ENCODE data around the gene MAP7D2. TPM values are rescaled to one million over a fixed set of nuclear protein-coding genes. Genes with fewer than 3 reads are reported as not detected.

The MAP7D2 gene
- total and polyA plus RNA-seq, 9 donors, result 0.27 to 0.89 (median 0.44) TPM

- Histone ChIP-seq H3K4me1 (ENCODE audit: control insufficient read depth, insufficient read depth, low read length) (no peaks in the 10 kb centered on the region), H3K27ac (ENCODE audit: low read length) (peak overlapping the region; percentile 42), H3K9me3 (replicated peaks; ENCODE audit: control insufficient read depth, low read depth, low read length) (no peaks in the 10 kb centered on the region), H3K27me3 (ENCODE audit: control insufficient read depth, insufficient read depth, low read length) (peaks cover 14% of the 10 kb centered on the region), H3K36me3 (ENCODE audit: control insufficient read depth, insufficient read depth, low read length) (no peaks in the 10 kb centered on the region), H3K4me3 (ENCODE audit: low read length) (no peak overlapping the region)
- DNase-seq, result peak; percentile 44
- 68% methylated on average over 2 of the region's 6 CpGs for WGBS (ENCODE audit: insufficient coverage)
These were observed 159.8 kb downstream of the MAP7D2 start for GRCh38 chrX:19956923-19957322.

Other genes with a start within 250 kb of the MAP7D2 start
- 10.9 TPM for gene SH3KBP1, start 229.3 kb downstream of the MAP7D2 start, total RNA-seq
- gene SH3KBP1, start 229.3 kb downstream of the MAP7D2 start, polyA plus RNA-seq (ENCODE audit: insufficient read depth in 1 of 8, insufficient read length in 8 of 8, low replicate concordance in 1 of 8), result 10 to 100 TPM; 14.7 to 30.0 (median 22.6) TPM
- gene BCLAF3, start 125.8 kb downstream of the MAP7D2 start, total RNA-seq, result 6.7 TPM
- 10 to 100 TPM in 1 of 8 donors, 1 to 10 TPM in 7; 4.4 to 11.1 (median 6.4) TPM for gene BCLAF3, start 125.8 kb downstream of the MAP7D2 start, polyA plus RNA-seq (ENCODE audit: insufficient read depth in 1 of 8, insufficient read length in 8 of 8, low replicate concordance in 1 of 8)
- gene EIF1AX, start 24.9 kb upstream of the MAP7D2 start, total RNA-seq, result 40.7 TPM
- gene EIF1AX, start 24.9 kb upstream of the MAP7D2 start, polyA plus RNA-seq (ENCODE audit: insufficient read depth in 1 of 8, insufficient read length in 8 of 8, low replicate concordance in 1 of 8), result 10 to 100 TPM; 60.9 to 74.0 (median 67.4) TPM
- 39.0 TPM for gene RPS6KA3, start 150.0 kb upstream of the MAP7D2 start, total RNA-seq
- gene RPS6KA3, start 150.0 kb upstream of the MAP7D2 start, polyA plus RNA-seq (ENCODE audit: insufficient read depth in 1 of 8, insufficient read length in 8 of 8, low replicate concordance in 1 of 8), result 10 to 100 TPM; 22.9 to 39.0 (median 33.6) TPM

Measured in muscle of leg (tissue), 11 donors.